Muscle layer of duodenum (tissue), 2 donors: ENCODE results near the gene HSH2D.
"Not testable (repeated sequence)": the region's sequence is repeated elsewhere in the genome, so short reads cannot be mapped to it uniquely, and the experiment has no call there.

Experiments used
- H3K27ac ChIP-seq: one replicate; pipeline ENCODE4 v1.7.0; 2013; ENCODE audit warnings: mild to moderate bottlenecking, low read length
- H3K27me3 ChIP-seq: one replicate; pipeline ENCODE4 v1.7.0; 2013; ENCODE audit warnings: low read depth, mild to moderate bottlenecking, control low read depth, low read length
- H3K36me3 ChIP-seq, 2 donors: one replicate each; pipeline ENCODE4 v1.7.0; 2013; ENCODE audit warnings: low read length in 2 of 2, control low read depth in 1 of 2, mild to moderate bottlenecking in 1 of 2; ENCODE audit not compliant: insufficient read depth in 2 of 2, control insufficient read depth in 1 of 2
- H3K4me1 ChIP-seq, 2 donors: one replicate each; pipeline ENCODE4 v1.7.0; 2013; ENCODE audit warnings: low read length in 2 of 2, mild to moderate bottlenecking in 2 of 2, control low read depth in 1 of 2, moderate library complexity in 1 of 2; ENCODE audit not compliant: insufficient read depth in 2 of 2, control insufficient read depth in 1 of 2
- H3K4me3 ChIP-seq, 2 donors: one replicate each; pipeline ENCODE4 v1.7.0; 2013; ENCODE audit warnings: low read length in 2 of 2, low read depth in 1 of 2, mild to moderate bottlenecking in 1 of 2
- H3K9me3 ChIP-seq, 2 donors: one replicate each; pipeline ENCODE4 v1.7.0; 2013; ENCODE audit warnings: low read length in 2 of 2, control low read depth in 1 of 2, mild to moderate bottlenecking in 1 of 2; ENCODE audit not compliant: control insufficient read depth in 1 of 2
- donor health status: healthy.

The HSH2D gene

DNA sequence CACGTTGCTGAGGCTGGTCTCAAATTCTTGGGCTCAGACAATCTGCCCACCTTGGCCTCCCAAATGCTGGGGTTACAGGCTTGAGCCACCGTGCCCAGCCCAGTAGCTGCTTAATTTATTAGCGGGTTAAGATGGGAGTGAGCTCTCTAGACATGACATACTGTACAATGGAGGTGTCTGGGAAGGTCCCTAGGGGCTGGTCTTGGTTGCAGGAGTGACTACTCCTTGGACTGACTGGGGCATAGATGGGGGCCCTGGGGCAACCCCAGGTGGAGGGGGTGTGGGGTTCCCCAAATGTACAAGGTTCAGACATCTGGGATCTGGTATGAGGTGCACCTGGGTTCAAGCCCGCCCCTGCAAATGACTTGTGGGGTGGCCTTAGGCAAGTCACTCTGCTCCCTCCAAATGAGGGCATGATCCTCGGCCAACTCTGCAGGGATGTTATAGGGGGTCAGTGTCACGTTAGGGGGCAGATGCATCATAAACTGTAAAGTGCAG, 17.0 kb downstream of the HSH2D start:
- Histone ChIP-seq H3K4me3 (no peak overlapping the region), H3K27me3 (no peaks in the 10 kb centered on the region), H3K4me1 (no peaks in the 10 kb centered on the region)

DNA sequence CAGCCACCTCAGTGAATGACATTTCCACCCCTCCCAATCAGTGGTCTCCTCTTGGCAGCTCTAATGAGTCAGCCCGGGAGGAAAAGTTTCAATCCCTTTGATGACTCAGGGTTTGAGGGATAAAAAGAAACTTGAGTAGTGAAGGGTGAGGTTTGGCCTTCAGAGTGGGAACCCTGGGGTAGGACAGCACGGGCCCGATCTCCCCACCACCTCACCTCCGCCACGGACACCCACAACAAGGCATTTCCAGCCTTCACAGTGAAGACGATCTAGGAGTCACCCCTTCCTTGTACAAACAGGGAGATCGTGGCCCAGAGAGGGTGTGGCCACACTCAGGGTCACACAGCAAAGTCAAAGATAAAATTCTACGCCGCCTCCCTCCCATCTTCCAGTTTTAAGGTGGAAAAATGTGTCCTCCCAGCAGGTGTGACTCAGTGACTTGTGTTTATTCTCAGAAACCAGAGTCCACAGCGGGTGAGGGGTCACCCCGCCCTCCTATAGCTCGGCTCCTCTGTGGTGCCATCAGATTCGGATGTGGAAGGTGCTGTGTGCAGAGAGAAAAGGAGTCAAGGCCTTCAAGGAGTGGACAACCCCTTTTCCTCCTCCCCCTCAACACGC, 17.6 kb downstream of the HSH2D start:
- Histone ChIP-seq H3K27ac (no peak overlapping the region), H3K4me1 (no peaks in the 10 kb centered on the region), H3K4me3 (no peak overlapping the region), H3K36me3 (no peaks in the 10 kb centered on the region), H3K27me3 (no peaks in the 10 kb centered on the region), H3K9me3 (no peaks in the 10 kb centered on the region)

More for the DNA sequence above, 17.0 kb downstream of the HSH2D start:
- no peak overlapping the region for H3K27ac ChIP-seq
- no peaks in the 10 kb centered on the region for H3K9me3 ChIP-seq
- no peaks in the 10 kb centered on the region for H3K36me3 ChIP-seq

- Histone ChIP-seq H3K27ac (no peak overlapping the region), H3K4me3 (no peak overlapping the region), H3K4me1 (no peaks in the 10 kb centered on the region), H3K9me3 (no peaks in the 10 kb centered on the region), H3K27me3 (no peaks in the 10 kb centered on the region), H3K36me3 (no peaks in the 10 kb centered on the region)
These were observed 18.4 kb downstream of the HSH2D start for GRCh38 chr19:16161840-16162239.

DNA sequence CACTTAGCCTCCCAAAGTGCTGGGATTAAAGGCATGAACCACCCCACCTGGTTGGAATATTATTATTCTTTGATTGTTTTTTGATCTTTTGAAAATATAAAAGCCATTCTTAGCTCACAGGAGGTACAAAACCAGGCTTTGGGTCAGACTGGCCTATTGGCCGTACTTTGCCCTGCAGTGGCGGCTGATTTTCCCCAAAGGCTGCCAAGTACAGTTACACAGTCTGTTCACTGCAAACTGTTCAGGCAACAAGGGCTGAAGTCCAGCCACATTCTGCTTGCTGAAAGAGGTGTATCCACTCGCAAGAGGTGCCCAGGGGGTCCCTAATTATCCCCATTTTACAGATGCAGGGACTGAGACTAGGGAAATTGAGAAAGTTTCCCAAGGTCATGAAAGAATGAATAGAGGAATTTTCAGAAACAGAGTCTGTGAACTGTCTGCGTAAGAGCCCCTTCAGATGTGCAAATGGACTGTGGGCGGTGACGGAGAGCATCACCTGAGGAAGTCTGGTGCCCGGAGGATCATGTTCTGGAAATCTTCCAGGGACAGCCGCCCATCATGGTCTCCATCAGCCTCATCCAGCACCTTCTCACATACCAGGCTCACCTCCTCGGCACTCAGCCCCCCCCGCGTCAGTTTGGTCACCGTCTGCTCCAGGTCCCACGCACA, 20.9 kb downstream of the HSH2D start:
- Histone ChIP-seq H3K27me3 (no peaks in the 10 kb centered on the region), H3K4me3 (no peak overlapping the region), H3K4me1 (no peaks in the 10 kb centered on the region), H3K9me3 (no peaks in the 10 kb centered on the region), H3K36me3 (no peaks in the 10 kb centered on the region), H3K27ac (no peak overlapping the region)

DNA sequence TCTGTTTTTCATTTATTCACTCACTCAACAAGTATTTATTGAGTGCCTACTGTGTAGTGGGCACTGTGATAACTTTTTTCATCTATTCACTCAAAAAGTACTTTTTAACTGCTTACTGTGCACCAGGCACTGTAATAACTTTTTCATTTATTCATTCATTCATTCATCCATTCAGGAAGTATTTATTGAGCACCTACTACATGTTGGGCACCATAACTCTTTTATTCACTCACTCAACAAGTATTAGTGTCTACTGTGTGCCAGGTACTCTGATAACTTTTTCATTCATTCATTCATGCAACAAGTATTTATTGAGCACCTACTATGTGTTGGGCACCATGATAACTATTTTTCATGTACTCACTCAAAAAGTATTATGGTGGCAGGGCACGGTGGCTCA, 22.9 kb downstream of the HSH2D start:
- H3K9me3 ChIP-seq, result no peaks in the 10 kb centered on the region
- H3K27ac ChIP-seq, result no peak overlapping the region
- no peak overlapping the region for H3K4me3 ChIP-seq
- H3K4me1 ChIP-seq, result no peaks in the 10 kb centered on the region
- no peaks in the 10 kb centered on the region for H3K36me3 ChIP-seq
- H3K27me3 ChIP-seq, result no peaks in the 10 kb centered on the region

DNA sequence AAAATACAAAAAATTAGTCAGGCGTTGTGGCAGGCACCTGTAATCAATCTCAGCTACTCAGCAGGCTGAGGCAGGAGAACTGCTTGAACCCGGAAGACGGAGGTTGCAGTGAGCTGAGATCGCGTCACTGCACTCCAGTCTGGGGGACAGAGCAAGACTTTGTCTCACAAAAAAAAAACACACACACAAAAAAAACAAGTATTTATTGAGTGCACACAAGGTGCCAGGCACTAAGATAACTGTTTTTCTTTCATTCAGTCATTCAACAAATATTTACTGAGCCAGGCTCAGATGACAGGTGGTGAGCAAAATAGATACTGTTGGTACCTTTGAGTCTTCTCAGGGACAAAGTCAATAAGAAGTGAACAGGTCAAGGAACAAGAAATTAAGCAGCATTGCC, 23.6 kb downstream of the HSH2D start:
- Histone ChIP-seq H3K36me3 (no peaks in the 10 kb centered on the region), H3K4me1 (no peaks in the 10 kb centered on the region), H3K27me3 (no peaks in the 10 kb centered on the region), H3K27ac (no peak overlapping the region), H3K4me3 (no peak overlapping the region), H3K9me3 (no peaks in the 10 kb centered on the region)

- Histone ChIP-seq H3K4me1 (no peaks in the 10 kb centered on the region), H3K27me3 (no peaks in the 10 kb centered on the region), H3K9me3 (no peaks in the 10 kb centered on the region), H3K27ac (no peak overlapping the region), H3K4me3 (no peak overlapping the region), H3K36me3 (no peaks in the 10 kb centered on the region)
These were observed 25.1 kb downstream of the HSH2D start for GRCh38 chr19:16168465-16169081.

DNA sequence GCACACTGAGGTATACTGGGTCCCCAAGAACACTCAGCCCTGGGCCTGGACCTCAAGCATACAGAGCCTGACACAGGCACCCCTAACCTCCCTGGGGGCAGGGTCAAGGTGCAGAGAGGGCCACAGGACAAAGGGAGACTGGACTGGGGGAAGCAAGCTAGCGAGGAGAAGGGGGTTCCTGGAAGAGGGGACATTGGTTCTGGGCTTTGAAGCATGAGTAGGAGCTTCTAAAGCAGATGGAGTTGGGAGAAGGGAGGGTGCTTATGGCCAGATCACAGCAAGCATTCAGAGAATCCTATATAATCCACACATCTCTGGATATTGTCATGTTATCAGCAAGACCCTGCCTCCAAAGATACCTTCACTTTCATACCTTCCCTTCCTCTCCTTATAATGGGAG, 26.6 kb downstream of the HSH2D start:
- Histone ChIP-seq H3K36me3 (no peaks in the 10 kb centered on the region), H3K9me3 (peaks cover 0 to 2% of the 10 kb centered on the region in 2 donors), H3K4me1 (no peaks in the 10 kb centered on the region), H3K27me3 (no peaks in the 10 kb centered on the region), H3K4me3 (no peak overlapping the region), H3K27ac (no peak overlapping the region)

DNA sequence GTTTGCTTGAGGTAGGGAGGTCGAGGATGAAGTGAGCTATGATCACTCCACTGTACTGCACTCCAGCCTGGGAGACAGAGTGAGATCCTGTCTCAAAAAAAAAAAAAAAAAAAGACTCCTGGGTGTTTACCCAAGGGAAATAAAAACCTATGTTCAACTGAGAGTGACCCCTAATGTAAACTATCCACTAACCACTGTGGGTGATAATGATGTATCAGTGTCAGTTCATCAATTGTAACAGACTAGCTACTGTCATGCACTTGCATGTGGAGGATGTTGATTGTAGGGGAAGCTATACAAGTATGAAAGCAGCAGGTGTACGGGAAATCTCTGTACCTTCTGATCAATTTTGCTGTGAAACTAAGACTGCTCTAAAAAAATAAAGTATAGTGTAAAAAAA, 32.5 kb downstream of the HSH2D start:
- H3K9me3 ChIP-seq, result peaks cover 0 to 8% of the 10 kb centered on the region in 2 donors
- no peak overlapping the region for H3K4me3 ChIP-seq
- H3K4me1 ChIP-seq, result no peaks in the 10 kb centered on the region
- H3K36me3 ChIP-seq, result no peaks in the 10 kb centered on the region
- no peaks in the 10 kb centered on the region for H3K27me3 ChIP-seq
- H3K27ac ChIP-seq, result no peak overlapping the region

DNA sequence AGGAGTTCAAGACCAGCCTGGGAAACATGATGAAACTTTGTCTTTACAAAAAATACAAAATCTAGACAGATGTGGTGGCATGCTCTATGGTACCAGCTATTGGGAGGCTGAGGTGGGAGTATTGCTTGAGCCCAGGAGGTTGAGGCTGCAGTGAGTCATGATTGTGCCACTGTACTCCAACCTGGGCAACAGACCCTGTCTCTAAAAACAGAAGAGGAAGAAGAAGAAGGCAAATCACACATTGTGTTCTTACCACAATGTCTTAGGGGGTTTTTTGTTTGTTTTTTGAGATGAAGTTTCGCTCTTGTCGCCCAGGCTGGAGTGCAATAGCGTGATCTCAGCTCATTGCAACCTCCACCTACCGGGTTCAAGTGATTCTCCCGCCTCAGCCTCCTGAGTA, 35.4 kb downstream of the HSH2D start:
- not testable (repeated sequence) for H3K9me3 ChIP-seq, H3K4me3 ChIP-seq, H3K36me3 ChIP-seq, H3K27me3 ChIP-seq, H3K4me1 ChIP-seq, H3K27ac ChIP-seq

DNA sequence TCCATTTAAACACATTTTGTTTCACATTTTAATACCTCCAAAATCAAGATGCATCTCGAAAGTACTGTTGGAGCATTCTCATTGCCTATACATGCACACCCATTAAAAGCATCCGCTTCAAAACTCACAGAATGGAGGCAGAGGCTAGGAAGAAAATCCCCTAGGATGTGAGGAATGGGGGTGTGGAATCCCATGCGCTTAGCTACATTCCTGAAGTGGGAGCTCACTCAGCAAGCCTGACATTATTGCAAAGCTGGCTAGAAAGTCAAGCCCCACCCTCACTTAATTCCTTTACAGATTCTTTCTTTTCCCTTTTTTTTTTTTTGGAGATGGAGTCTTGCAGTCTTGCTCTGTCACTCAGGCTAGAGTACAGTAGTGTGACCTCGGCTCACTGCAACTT, 37.1 kb downstream of the HSH2D start:
- no peaks in the 10 kb centered on the region for H3K27me3 ChIP-seq
- H3K9me3 ChIP-seq, result peaks cover 0 to 4% of the 10 kb centered on the region in 2 donors
- H3K4me3 ChIP-seq, result no peak overlapping the region
- H3K27ac ChIP-seq, result no peak overlapping the region
- H3K36me3 ChIP-seq, result no peaks in the 10 kb centered on the region
- peaks cover 0 to 7% of the 10 kb centered on the region in 2 donors for H3K4me1 ChIP-seq
